HG02970 (cell line): ENCODE data around the gene SLC22A3.

Source experiments
- ATAC-seq: cut with Tn5 transposase; IDR thresholded peaks from one replicate; pipeline ENCODE4 v1.9.1; 2021; ENCODE audit warnings: mild to moderate bottlenecking, moderate library complexity, moderate number of reproducible peaks; ENCODE audit not compliant: unreplicated experiment, low FRiP score

SLC22A3 gene

GRCh38 chr6:160333841-160334240 is 14.3 kb upstream of the SLC22A3 start:
- ATAC-seq, result no peak

GRCh38 chr6:160336200-160336599 is 12.0 kb upstream of the SLC22A3 start:
- no peak for ATAC-seq

DNA sequence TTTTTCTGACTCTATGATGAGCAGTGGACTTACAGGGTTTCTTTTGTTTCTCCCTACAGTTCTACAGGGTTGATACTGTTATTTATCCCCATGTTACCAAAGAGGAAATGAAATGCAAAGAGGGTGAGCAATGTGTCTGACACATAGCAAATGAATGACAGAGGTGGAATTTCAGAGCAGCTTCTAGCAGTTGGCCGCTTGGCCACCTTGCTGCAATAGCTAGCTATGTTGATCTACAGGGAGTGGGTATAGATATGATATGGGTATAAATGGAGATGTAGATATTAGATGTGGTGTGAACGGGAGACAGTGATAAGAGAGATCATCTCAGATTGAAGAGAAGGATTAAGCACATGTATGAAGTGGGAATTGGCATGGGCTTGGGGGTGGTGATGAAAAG is 10.9 kb upstream of the SLC22A3 start:
- no peak for ATAC-seq

- no peak for ATAC-seq
Observed at GRCh38 chr6:160337991-160338390, 10.2 kb upstream of the SLC22A3 start.

- no peak for ATAC-seq
Observed at GRCh38 chr6:160343144-160343543, 5.0 kb upstream of the SLC22A3 start.

DNA sequence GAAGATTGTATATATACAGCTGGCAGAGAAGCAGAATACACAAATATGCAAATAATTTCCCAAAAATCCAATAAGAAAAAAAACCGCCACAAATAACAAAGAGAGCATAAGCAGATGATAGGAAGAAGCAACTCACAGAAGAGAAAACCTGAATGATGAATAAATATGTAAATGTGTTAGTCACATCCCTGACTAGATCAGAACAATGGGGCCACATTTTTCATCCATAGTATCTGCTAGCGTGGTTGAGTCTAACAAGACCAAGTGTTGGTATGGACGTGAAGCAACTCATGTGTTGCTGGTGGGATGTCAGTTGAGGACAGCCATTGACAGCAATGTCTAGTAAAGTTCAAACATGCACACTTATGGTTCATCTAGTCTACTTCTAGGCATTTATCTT is 3.9 kb upstream of the SLC22A3 start:
- ATAC-seq, result no peak

DNA sequence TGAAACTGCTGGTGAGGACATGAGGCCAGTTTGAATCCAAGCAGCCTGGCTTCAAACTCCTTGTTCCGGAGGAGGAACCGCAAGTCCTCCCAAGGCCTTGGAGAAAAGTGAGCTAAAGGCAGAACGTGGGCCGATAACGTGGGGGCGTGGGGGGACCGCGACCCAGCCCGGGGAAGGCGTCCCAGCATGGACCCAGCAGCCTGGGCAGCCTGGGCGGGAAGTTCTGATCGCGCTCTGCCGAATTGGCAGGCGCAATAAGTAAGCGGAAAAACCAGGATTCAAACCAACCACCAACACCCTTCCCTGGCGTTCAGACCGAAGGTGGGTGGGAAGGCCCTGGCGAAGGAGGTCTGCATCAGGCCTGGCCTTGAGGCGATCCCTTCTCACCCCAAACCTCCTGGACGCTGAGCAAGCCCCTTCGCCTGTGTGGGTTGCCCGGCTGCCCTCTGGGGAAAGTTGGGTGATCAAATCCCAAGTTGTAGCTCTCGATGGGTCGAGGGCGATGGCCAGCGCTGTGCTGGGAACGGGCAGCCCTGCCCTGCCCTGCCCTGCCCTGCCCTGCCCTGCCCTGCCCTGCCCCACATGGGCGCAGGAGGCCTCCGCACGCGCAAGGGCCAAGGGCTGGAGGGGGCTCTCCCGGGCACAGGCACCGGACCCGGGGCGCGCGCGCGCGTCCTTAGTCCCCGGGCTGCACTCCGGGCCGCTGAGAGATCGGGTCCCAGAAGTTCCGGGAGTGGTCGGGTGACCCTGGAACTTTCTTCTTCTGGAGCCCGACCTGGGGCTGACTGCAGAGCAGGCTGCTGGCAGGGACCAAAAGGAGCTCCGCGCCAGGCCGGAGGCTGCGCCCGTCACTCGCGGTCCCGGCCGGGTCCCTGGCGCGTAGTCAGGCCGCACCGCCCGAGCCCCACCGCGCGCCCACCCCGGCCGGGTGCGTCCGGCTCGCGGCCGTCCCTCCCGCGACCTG is 637 bp upstream of the SLC22A3 start:
- no peak for ATAC-seq

DNA sequence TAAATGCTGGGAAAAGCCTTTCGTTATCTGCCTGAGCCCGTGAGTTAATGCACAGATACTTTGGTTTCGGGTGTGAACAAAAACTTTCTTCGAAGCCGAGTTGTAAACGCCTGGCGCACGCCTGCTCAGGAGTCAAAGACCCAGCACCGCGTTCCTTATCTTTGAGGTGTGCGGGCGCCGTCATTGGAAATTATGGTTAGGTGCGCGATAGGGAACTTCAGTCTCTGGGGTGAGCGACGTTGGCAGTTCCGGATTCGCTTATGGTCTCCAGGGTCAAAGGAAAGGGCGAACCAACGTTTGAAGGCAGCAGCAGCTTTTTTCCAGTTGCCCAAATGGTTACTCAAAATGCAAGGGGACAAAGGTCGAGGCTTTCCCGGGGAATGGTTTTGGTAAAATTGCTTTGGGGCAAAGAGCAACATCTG is 853 bp downstream of the SLC22A3 start:
- ATAC-seq, result no peak

DNA sequence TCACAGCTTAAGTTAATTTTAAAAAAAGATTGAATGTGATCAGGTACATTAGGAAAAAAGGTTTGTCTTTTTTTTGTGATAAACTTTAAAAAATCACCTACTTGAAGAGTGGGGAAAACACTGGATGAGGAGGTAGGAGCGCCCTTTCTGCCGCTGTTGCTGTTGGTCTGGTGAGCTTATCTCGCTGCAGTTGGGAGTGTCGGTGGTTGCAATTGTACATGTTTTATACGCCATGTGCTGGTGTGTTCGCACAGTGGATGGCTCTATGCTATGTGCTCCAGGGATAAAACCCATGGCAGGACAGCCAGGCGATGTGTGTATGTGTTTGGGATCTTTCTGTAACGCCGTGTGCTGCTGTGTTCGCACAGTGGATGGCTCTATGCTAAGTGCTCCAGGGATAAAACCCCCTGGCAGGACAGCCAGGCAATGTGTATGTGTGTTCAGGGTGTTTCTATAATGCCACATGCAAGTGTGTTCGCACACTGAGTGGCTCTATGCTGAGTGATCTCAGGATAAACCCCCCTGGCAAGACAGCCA is 1.7 kb downstream of the SLC22A3 start:
- no peak for ATAC-seq

GRCh38 chr6:160353950-160354496 is 5.8 kb downstream of the SLC22A3 start:
- ATAC-seq, result no peak

- no peak for ATAC-seq
Observed at GRCh38 chr6:160355001-160355400, 6.8 kb downstream of the SLC22A3 start.

GRCh38 chr6:160356074-160356744 is 8.0 kb downstream of the SLC22A3 start:
- ATAC-seq, result no peak

DNA sequence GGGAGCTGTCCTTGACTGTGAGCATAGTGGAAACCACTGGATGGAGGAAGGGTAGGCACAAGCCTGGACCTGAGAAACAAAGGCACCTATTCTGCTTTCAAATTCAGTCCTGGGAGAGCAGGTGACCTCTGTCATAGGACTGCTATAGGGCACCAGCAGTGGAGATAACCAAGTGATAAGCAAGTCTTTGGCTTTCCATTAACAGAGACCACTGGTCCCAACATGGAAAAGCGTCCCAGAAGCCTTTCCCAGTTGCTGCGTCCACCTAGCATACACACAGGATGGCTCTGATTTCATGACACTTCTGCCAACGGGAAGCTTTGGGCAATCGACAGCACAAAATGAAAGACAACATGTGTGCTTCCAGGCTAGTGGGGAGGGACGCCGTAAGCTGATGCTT is 8.9 kb downstream of the SLC22A3 start:
- ATAC-seq, result no peak

GRCh38 chr6:160358225-160359119 is 10.3 kb downstream of the SLC22A3 start:
- no peak for ATAC-seq

DNA sequence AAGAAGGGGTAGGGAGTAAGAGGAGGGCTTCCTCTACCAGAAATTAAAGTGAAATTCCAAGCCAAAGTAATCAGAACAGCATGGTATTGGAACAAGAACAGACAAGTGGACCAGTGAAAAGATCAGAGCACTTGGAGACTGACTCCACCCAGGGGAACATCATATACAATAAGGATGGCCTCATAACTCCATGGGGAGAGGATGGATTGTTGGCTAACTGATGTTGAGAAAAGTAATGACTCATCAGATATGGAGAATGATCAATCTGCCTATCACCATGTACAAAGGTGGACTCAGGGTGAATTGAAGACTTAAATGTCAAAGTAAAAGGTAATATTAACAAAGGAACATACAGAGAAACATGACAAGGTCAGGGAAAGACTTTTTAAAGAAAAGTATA is 12.8 kb downstream of the SLC22A3 start:
- ATAC-seq, result no peak

GRCh38 chr6:160362556-160362955 is 14.4 kb downstream of the SLC22A3 start:
- no peak for ATAC-seq

GRCh38 chr6:160363016-160363996 is 15.1 kb downstream of the SLC22A3 start:
- ATAC-seq, result no peak

DNA sequence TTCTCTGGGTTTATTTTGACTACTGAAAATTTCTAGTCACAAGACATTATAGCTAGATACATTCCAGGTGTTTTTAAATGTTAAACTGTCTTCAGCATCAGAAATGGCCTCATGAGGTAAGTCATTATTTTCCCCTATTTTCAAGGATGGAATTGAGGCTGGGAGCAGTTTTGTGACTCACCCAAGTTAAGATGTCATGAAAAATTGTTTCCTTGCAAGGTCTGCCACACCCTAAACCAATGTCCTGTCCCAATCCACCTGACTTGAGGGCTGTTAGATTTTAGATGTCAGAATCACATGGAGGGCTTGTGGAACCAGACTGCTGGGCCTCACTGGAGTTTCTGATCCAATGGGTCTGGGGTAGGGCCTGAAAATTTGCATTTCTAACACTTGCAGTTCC is 16.9 kb downstream of the SLC22A3 start:
- no peak for ATAC-seq
